Cardiac muscle cell (in vitro differentiated cells and primary cell): ENCODE measurements around the gene FHIT. TPM values are rescaled to one million over a fixed set of nuclear protein-coding genes. Genes with fewer than 3 reads are reported as not detected.

Source experiments
- DNase-seq, 2 donors: peaks; one replicate each; pipeline versions ENCODE4 v3.0.0 to v3.0.0-alpha.2; 2010 to 2017; ENCODE audit warnings: low read depth in 1 of 2, low spot score in 1 of 2
- H3K27ac ChIP-seq: fragments of 200-600 bp; sonication (generic); 2 replicates; pipeline ENCODE4 v1.5.1; 2016
- H3K27me3 ChIP-seq: fragments of 200-600 bp; sonication (generic); 2 replicates; pipeline ENCODE4 v1.6.0; 2016; ENCODE audit warnings: control low read depth
- H3K36me3 ChIP-seq: fragments of 200-600 bp; sonication (generic); 2 replicates; pipeline ENCODE4 v1.5.1; 2016; ENCODE audit warnings: control low read depth
- H3K4me1 ChIP-seq: fragments of 200-600 bp; sonication (generic); 2 replicates; pipeline ENCODE4 v1.8.1; 2017; ENCODE audit warnings: low read depth, mild to moderate bottlenecking, mixed run types
- H3K4me3 ChIP-seq: fragments of 200-600 bp; sonication (generic); 2 replicates; pipeline ENCODE4 v1.5.1; 2016; ENCODE audit warnings: mild to moderate bottlenecking
- H3K9me3 ChIP-seq: fragments of 200-600 bp; sonication (generic); 2 replicates; pipeline ENCODE4 v1.5.1; 2017; ENCODE audit warnings: low read depth, mild to moderate bottlenecking, control low read depth
- polyA plus RNA-seq: library from polyadenylated mRNA; unstranded; fragments of >200 nt; fragmentation: Nextera tagmentation; extraction: Ambion mirVana; gene quantifications from 2 replicates; pipeline ENCODE4 v1.2.1, GENCODE V29; 2016
- total RNA-seq: library from RNA; depleted of rRNA; stranded (reverse); fragments of >200 nt; gene quantifications from 2 replicates; pipeline ENCODE4 v1.2.3, GENCODE V29; 2016
- TF ChIP-seq, protein P1 (sequence below): IDR thresholded peaks from 2 replicates; pipeline ENCODE4 v1.5.1; 2012; ENCODE audit warnings: low read depth, mild to moderate bottlenecking, low read length

The FHIT gene
- total and polyA plus RNA-seq, 2 experiments from 2014 or later = 6.9 to 12.5 TPM

DNA sequence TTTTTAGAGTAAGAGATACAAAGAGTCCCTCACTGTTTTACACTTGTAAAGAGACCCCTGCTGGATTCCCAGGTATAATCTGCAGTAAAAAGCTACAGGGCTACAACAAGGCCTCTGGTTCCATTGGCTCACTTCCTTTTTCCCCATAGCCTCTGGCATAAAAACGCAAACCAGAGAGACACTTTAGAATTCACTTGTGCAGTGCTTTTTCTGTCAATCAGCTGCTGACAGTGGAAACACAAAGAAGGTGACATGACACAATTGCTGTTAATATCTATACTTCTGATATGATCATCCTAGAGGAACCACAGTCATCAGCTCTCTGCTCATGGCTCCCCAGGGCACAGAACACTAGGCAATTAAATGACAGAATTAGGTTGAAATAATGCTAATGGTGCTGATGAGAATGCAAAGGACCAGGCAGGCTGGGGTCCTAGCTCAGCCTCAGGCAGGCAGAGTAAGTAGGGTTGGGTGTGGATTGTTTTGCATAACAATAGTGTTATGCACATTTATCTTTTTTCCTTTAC is 1533.5 kb downstream of the FHIT start:
- no peaks in the 10 kb centered on the region for H3K4me1 ChIP-seq
- no peaks in the 10 kb centered on the region for H3K27me3 ChIP-seq
- H3K4me3 ChIP-seq = no peak overlapping the region
- no peaks in the 10 kb centered on the region for H3K36me3 ChIP-seq
- H3K9me3 ChIP-seq = no peaks in the 10 kb centered on the region
- TF ChIP-seq, protein P1, sequence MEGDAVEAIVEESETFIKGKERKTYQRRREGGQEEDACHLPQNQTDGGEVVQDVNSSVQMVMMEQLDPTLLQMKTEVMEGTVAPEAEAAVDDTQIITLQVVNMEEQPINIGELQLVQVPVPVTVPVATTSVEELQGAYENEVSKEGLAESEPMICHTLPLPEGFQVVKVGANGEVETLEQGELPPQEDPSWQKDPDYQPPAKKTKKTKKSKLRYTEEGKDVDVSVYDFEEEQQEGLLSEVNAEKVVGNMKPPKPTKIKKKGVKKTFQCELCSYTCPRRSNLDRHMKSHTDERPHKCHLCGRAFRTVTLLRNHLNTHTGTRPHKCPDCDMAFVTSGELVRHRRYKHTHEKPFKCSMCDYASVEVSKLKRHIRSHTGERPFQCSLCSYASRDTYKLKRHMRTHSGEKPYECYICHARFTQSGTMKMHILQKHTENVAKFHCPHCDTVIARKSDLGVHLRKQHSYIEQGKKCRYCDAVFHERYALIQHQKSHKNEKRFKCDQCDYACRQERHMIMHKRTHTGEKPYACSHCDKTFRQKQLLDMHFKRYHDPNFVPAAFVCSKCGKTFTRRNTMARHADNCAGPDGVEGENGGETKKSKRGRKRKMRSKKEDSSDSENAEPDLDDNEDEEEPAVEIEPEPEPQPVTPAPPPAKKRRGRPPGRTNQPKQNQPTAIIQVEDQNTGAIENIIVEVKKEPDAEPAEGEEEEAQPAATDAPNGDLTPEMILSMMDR = no peak
- no peak overlapping the region for H3K27ac ChIP-seq
- no peak for DNase-seq

DNA sequence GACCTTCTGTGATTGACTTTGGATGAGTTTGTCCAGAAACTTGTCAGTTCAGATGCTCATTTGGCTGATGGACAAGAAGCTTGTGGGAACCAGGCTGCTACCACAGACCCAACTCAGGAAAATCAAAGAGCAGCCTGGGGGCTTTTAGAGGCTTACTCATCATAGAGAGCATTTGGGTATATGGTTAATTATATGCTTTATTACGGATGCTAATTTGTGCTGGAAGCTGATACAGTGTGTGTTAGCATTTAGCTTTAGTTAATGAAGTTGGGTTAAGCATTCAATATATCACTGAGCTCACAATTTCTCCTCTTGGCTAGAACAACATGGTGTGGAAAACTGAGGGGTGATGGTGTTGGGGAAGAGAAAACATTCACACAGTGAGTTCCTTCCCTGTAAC is 1537.2 kb downstream of the FHIT start:
- no peaks in the 10 kb centered on the region for H3K9me3 ChIP-seq
- no peaks in the 10 kb centered on the region for H3K27me3 ChIP-seq
- H3K4me1 ChIP-seq = no peaks in the 10 kb centered on the region
- no peak for DNase-seq
- TF ChIP-seq, protein P1 = no peak
- H3K27ac ChIP-seq = no peak overlapping the region
- H3K4me3 ChIP-seq = no peak overlapping the region
- H3K36me3 ChIP-seq = no peaks in the 10 kb centered on the region

DNA sequence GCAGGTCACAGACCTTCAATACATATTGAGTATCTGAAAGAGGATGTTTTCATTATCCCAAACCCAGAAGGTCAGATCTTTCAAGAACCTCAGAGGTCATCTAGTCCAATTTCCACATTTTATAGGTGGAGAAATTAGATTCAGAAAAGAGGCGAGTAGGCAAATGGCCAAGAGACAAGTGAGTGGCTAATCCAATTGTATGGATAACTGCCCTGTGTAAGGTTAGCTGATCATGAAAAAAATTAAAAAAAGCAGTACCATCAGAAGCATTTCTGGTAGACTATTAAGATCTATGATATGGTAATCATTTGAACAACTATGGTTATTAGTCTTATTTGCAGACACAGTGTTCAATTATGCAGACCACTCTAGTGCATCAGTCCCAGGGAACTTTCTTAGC is 1540.7 kb downstream of the FHIT start:
- Histone ChIP-seq H3K27me3 (no peaks in the 10 kb centered on the region), H3K4me1 (no peaks in the 10 kb centered on the region), H3K9me3 (no peaks in the 10 kb centered on the region), H3K36me3 (no peaks in the 10 kb centered on the region), H3K27ac (no peak overlapping the region), H3K4me3 (no peak overlapping the region)
- no peak for DNase-seq
- TF ChIP-seq, protein P1 = no peak

DNA sequence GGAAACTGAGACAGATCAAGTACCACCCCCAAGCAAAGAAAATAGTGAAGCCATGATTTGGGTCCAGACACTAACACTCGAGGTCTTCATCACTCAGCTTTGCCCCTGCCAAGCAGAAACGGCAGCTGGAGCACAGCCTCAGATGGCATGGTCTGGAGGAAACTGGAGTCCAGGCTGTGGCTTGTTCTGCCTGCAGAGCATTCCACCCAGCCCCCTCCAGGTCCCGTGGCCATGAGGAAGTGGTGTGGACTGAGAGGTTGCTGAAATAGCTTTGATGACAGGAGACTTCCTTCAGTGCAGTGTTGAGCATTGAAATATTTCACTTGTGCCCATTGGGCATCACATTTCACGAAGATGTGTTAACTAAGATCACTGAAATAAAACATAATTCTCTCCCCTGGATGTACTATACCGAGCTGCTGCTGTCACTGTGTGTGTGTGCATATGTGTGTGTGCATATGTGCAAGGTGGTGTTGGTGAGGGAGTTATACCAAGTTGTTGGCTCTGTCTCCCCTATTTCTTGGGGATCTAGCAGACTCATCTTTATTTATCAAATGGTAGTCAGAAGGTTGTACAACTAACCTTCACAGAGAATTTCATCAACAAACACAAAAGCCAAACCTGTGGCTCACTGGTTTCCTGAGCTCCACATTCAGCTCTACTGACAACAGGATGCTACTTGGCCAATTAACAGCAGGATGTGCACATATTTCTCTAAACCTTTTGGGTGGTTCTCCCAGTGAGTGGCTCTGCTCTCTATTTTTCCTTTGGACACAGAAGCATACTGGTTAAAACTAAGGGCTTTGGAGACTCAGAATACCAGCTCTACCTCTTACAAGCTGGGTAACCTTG is 1541.3 kb downstream of the FHIT start:
- DNase-seq = no peak
- no peaks in the 10 kb centered on the region for H3K4me1 ChIP-seq
- no peak overlapping the region for H3K4me3 ChIP-seq
- H3K27me3 ChIP-seq = no peaks in the 10 kb centered on the region
- H3K36me3 ChIP-seq = no peaks in the 10 kb centered on the region
- no peaks in the 10 kb centered on the region for H3K9me3 ChIP-seq
- TF ChIP-seq, protein P1 = no peak
- no peak overlapping the region for H3K27ac ChIP-seq

DNA sequence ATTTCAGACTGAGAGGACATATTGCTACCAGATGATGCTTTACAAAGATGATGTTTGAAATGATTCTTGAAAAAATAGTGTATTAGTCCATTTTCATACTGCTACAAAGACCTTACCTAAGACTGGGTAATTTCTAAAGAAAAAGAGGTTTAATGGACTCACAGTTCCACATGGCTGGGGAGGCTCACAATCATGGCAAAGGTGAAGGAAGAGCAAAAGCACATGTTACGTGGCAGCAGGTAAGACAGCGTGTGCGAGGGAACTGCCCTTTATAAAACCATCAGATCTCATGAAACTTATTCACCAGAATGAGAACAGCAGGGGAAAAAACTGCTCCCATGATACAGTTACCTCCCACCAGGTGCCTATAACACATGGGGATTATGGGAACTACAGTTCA is 1543.0 kb downstream of the FHIT start:
- TF ChIP-seq, protein P1 = no peak
- no peaks in the 10 kb centered on the region for H3K36me3 ChIP-seq
- no peaks in the 10 kb centered on the region for H3K27me3 ChIP-seq
- H3K4me1 ChIP-seq = no peaks in the 10 kb centered on the region
- no peak for DNase-seq
- H3K4me3 ChIP-seq = no peak overlapping the region
- no peak overlapping the region for H3K27ac ChIP-seq
- H3K9me3 ChIP-seq = no peaks in the 10 kb centered on the region
